GM12801 (cell line): ENCODE data around the gene ASXL1.

Source experiments
- TF ChIP-seq, protein P1 (sequence below): IDR thresholded peaks from one replicate; pipeline ENCODE4 v1.5.1; 2011; ENCODE audit warnings: control low read depth; ENCODE audit not compliant: insufficient read length; ENCODE audit errors: extremely low read depth

The ASXL1 gene

DNA sequence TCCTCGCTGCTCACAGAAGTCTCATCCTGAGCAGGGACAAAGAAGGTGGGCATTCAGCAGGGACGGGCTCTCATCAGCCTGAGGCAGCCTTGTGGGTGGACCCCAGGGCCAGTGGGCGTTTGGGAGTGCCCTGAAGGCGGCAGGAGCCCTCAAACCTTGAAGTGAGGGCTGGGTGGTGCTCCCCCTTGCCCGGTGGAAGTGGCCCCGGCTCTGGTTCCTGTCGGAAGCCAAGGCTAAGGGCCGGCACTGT is 116.5 kb downstream of the ASXL1 start:
- TF ChIP-seq, protein P1, sequence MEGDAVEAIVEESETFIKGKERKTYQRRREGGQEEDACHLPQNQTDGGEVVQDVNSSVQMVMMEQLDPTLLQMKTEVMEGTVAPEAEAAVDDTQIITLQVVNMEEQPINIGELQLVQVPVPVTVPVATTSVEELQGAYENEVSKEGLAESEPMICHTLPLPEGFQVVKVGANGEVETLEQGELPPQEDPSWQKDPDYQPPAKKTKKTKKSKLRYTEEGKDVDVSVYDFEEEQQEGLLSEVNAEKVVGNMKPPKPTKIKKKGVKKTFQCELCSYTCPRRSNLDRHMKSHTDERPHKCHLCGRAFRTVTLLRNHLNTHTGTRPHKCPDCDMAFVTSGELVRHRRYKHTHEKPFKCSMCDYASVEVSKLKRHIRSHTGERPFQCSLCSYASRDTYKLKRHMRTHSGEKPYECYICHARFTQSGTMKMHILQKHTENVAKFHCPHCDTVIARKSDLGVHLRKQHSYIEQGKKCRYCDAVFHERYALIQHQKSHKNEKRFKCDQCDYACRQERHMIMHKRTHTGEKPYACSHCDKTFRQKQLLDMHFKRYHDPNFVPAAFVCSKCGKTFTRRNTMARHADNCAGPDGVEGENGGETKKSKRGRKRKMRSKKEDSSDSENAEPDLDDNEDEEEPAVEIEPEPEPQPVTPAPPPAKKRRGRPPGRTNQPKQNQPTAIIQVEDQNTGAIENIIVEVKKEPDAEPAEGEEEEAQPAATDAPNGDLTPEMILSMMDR, result no peak

DNA sequence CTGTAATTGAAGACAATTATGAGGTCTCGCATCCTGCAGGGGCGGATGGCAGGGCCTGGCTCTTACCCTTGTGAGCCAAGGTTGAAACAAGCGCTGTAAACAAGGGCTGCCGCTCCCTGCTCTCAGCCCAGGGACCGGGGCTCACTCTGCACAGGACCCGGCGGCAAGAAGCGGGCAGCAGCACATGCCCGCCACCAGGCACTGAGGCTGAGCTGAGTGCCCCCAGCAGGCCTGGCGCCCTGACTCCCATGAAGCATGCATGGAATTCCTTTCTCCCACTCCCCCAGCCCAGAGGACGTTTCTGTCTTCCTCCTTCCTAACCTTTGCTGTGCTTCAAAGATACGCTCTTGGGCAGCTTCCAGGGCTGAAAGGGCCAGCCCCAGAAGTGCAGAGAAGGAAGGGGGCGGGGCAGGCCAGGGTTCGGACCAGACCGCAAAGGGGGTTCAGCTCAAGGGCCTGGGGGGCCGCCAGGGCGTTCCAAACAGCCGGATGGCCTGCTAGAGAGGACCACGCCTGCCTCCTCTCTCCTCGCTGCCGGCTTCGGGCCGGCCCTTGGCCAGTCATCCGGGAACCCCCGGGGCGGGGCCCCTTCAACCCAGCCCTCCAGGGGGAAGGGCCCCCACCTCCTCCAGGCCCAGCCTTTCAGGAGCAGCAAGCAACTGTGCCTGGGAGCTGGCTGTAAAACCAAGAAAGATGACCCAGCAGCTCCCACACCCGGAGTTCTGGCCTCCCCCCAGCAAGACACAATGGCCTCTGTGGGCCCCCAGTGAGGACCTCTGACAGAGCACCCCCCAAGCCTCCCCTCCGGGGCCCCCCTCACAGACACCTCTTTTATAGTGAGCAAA is 117.1 kb downstream of the ASXL1 start:
- TF ChIP-seq, protein P1, result no peak

DNA sequence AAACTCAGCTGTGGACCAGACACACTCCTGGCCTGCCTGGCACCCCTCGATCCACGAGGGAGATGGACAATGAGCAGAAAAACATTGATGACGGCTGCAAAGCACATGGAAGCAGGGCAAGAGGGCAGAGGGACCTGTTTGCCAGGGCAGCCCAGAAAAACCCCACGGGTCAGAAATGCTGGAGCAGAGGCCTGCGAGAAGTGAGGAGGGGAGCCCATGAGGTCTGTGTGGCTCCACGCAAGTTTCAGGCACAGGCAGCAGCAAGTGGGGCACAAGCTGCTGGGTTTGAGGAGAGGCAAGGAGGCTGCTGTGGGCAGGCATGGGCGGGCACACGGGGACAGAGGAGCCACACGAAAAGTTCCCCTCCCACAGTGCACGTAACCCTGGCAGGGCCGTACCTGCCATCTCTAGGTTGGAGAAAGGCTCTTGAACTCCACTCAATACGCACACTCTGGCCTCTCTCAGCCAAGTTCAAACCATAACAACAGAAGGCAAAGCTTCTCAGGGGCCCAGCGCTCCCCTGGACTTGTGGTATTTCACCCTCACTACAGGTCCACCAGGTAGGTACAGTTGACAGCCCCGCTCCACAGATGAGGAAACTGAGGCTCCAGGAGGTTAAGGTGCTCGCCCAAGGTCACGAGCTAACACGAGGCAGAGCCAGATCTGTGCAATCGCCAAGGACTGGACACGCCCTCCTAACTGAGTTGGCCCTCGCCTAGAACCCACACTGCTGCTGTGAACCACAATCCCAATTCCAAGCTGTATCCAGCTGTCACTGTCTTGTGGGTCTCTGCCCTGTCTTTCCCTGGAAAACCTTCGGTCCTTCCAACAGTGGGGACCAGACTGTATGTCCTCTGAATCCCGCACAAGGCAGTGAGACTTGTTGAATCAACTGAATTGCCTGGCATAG is 118.8 kb downstream of the ASXL1 start:
- TF ChIP-seq, protein P1, result no peak

DNA sequence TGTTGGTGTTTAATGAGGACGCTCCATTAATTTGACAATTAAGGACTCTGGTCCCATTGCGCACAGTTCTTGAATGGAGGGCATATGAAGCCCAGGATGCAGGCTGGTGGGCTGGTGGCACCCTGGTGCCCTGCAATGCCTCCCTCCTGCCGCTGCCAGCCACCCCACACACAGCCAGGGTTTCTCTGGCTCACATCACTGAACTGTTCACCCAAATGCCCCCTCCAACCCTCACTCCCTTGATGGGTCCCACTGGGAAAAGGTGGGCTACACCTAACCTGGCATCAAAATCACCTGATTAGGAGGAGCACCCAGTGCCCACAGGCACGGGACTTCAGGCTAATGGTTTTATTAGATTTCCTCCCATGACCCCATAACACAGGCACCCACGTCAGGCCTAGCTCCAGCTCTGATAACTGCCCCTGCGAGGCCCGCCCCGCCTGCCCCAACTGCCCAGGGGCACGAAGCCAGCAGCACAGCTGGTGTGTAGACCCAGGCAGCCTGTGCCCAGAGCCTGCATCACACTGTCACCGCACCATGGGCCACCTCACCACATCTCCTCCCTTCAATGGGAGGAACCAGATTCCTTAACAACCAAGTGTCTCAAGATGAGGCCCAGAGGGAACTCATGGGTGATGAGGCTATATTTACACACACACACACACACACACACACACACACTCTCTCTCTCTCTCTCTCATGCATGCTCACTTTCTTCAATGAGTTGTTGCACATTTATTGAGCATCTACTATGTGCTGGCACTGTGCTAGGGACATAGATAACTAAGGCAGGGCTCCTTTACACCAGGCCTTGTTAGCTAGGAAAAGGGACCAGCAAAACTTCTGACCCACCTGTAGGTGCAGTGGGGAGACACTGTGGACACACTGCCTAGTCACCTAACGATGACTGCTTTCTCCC is 119.7 kb downstream of the ASXL1 start:
- TF ChIP-seq, protein P1, result no peak

DNA sequence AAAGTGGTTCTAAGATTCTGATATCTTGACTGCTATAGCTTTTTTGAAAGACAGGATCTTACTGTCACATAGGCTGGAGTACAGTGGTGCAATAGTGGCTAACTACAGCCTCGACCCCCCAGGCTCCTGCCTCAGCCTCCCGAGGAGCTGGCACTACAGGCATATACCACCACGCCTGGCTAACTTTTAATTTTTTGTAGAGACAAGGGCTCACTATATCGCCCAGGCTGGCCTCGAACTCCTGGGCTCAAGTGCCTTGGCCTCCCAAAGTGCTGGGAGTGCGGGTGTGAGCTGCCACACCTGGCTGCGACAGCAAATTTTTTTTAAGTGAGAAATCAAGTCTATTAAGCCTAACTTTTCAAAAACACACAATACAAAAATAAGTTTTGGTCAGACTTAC is 120.4 kb downstream of the ASXL1 start:
- TF ChIP-seq, protein P1, result no peak

DNA sequence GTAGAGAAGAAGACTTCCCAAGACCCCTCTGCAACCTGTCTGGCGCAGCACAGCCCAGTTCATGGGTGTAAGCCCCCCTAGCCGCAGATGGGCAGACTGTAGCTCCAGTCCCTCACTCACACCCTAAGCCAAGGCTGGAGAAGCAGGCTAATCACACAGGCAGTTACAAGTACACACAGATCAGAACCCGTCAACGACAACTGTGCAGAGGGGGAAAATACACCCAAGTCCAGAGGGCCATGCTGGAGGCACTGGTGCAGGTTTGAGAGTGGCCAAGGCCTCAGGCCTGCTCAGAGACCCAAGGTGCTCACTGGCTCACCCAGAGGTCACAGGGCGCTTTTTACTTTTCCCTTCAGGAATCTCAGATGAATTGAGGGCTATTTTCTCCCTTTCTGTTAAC is 120.9 kb downstream of the ASXL1 start:
- TF ChIP-seq, protein P1, result no peak
